CD4-positive, alpha-beta T cell treated with Interleukin-4 for 1 hour (primary cell): Measurements from ENCODE around the gene TMBIM6.
"Not testable (repeated sequence)": the region's sequence is repeated elsewhere in the genome, so short reads cannot be mapped to it uniquely, and the experiment has no call there.

Source experiments
- DNase-seq, 2 donors: peaks; one replicate each; pipeline ENCODE4 v3.0.0-alpha.2; 2020 to 2022

Gene TMBIM6

GRCh38 chr12:49777800-49778748 is 36.7 kb downstream of the TMBIM6 start:
- peak; percentile 64 to 77 for DNase-seq

- DNase-seq: no peak
Measured at GRCh38 chr12:49779581-49779980, 38.2 kb downstream of the TMBIM6 start.

- DNase-seq: not testable (repeated sequence)
Measured at GRCh38 chr12:49780914-49781313, 39.6 kb downstream of the TMBIM6 start.

GRCh38 chr12:49783917-49784676 is 42.7 kb downstream of the TMBIM6 start:
- peak in 1 of 2 donors; percentile 26 for DNase-seq

- no peak for DNase-seq
Measured at GRCh38 chr12:49784756-49785409, 43.5 kb downstream of the TMBIM6 start.

- no peak for DNase-seq
Measured at GRCh38 chr12:49787672-49788071, 46.3 kb downstream of the TMBIM6 start.

GRCh38 chr12:49789992-49790391 is 48.6 kb downstream of the TMBIM6 start:
- DNase-seq: no peak

GRCh38 chr12:49790741-49791555 is 49.6 kb downstream of the TMBIM6 start:
- no peak for DNase-seq

- DNase-seq: no peak
Measured at GRCh38 chr12:49791700-49792099, 50.3 kb downstream of the TMBIM6 start.

GRCh38 chr12:49792181-49792970 is 51.0 kb downstream of the TMBIM6 start:
- no peak for DNase-seq

- no peak for DNase-seq
Measured at GRCh38 chr12:49792976-49793580, 51.7 kb downstream of the TMBIM6 start.

GRCh38 chr12:49793620-49794019 is 52.3 kb downstream of the TMBIM6 start:
- no peak for DNase-seq

- no peak for DNase-seq
Measured at GRCh38 chr12:49794021-49794420, 52.7 kb downstream of the TMBIM6 start.

- no peak for DNase-seq
Measured at GRCh38 chr12:49794811-49795653, 53.7 kb downstream of the TMBIM6 start.

- no peak for DNase-seq
Measured at GRCh38 chr12:49795654-49796105, 54.3 kb downstream of the TMBIM6 start.

- DNase-seq: no peak
Measured at GRCh38 chr12:49796155-49796554, 54.8 kb downstream of the TMBIM6 start.

- no peak for DNase-seq
Measured at GRCh38 chr12:49796606-49797448, 55.5 kb downstream of the TMBIM6 start.

- DNase-seq: no peak
Measured at GRCh38 chr12:49797449-49797776, 56.1 kb downstream of the TMBIM6 start.

GRCh38 chr12:49798248-49798647 is 56.9 kb downstream of the TMBIM6 start:
- DNase-seq: no peak
